Activated effector memory CD4-positive, alpha-beta T cell treated with Interleukin-2 at 50 U/mL for 16 hours (primary cell): Measurements from ENCODE around the gene KLHL9.
"Not testable (repeated sequence)": the region's sequence is repeated elsewhere in the genome, so short reads cannot be mapped to it uniquely, and the experiment has no call there.

ENCODE experiments used
- DNase-seq: peaks from one replicate; pipeline ENCODE4 v3.0.0-alpha.2; 2020

Gene KLHL9

GRCh38 chr9:21334701-21335632 is at the start of gene KLHL9:
TSS of gene KLHL9 (minus strand) at chr9:21335404. CDS start at chr9:21334859, 545 bp downstream.
- peak; percentile 77 for DNase-seq

GRCh38 chr9:21383627-21384026 is 48.4 kb upstream of the KLHL9 start:
- DNase-seq, result no peak

- DNase-seq, result no peak
Measured at GRCh38 chr9:21381448-21382339, 46.5 kb upstream of the KLHL9 start.

GRCh38 chr9:21371467-21371866 is 36.3 kb upstream of the KLHL9 start:
- DNase-seq, result not testable (repeated sequence)

- no peak for DNase-seq
Measured at GRCh38 chr9:21367957-21368356, 32.8 kb upstream of the KLHL9 start, which contains the start of gene IFNA13. TSS of gene IFNA13 (minus strand) at chr9:21368057. CDS start at chr9:21368010, 47 bp downstream.

GRCh38 chr9:21367169-21367568 is 32.0 kb upstream of the KLHL9 start:
- DNase-seq, result not testable (repeated sequence)

GRCh38 chr9:21362287-21362686 is 27.1 kb upstream of the KLHL9 start:
- no peak for DNase-seq

GRCh38 chr9:21357479-21358460 is 22.6 kb upstream of the KLHL9 start:
- no peak for DNase-seq

- no peak for DNase-seq
Measured at GRCh38 chr9:21350787-21351186, 15.6 kb upstream of the KLHL9 start, which contains the start of gene IFNA6. TSS of gene IFNA6 (minus strand) at chr9:21350887. CDS start at chr9:21350887, 0 bp downstream.

- no peak for DNase-seq
Measured at GRCh38 chr9:21348430-21348970, 13.3 kb upstream of the KLHL9 start.

GRCh38 chr9:21340735-21341134 is 5.5 kb upstream of the KLHL9 start:
- DNase-seq, result no peak

- DNase-seq, result no peak
Measured at GRCh38 chr9:21336457-21336856, 1.3 kb upstream of the KLHL9 start.

GRCh38 chr9:21333226-21333625 is 2.0 kb downstream of the KLHL9 start:
- no peak for DNase-seq

GRCh38 chr9:21331676-21332402 is 3.4 kb downstream of the KLHL9 start:
- DNase-seq, result no peak

- DNase-seq, result no peak
Measured at GRCh38 chr9:21326526-21327139, 8.6 kb downstream of the KLHL9 start.

- DNase-seq, result no peak
Measured at GRCh38 chr9:21324047-21324446, 11.2 kb downstream of the KLHL9 start.

- DNase-seq, result no peak
Measured at GRCh38 chr9:21322911-21323461, 12.2 kb downstream of the KLHL9 start.

- no peak for DNase-seq
Measured at GRCh38 chr9:21320465-21320864, 14.7 kb downstream of the KLHL9 start.

- DNase-seq, result no peak
Measured at GRCh38 chr9:21317956-21318923, 17.0 kb downstream of the KLHL9 start.
